Type B pancreatic cell (in vitro differentiated cells): ENCODE data around the gene PTPRU. TPM values are rescaled to one million over a fixed set of nuclear protein-coding genes. Genes with fewer than 3 reads are reported as not detected.

Source experiments
- DNase-seq: peaks from one replicate; pipeline ENCODE4 v3.0.0; 2021; ENCODE audit warnings: mixed read lengths; ENCODE audit not compliant: unreplicated experiment; ENCODE audit errors: extremely low spot score
- H3K27ac Mint-ChIP-seq: 2 replicates; pipeline ENCODE4 v1.8.0; 2021; ENCODE audit warnings: mild to moderate bottlenecking, mixed read lengths
- H3K27me3 Mint-ChIP-seq: 2 replicates; pipeline ENCODE4 v1.8.0; 2021; ENCODE audit warnings: mixed read lengths
- H3K36me3 Mint-ChIP-seq: 2 replicates; pipeline ENCODE4 v1.8.0; 2021; ENCODE audit warnings: mixed read lengths
- H3K4me1 Mint-ChIP-seq: one replicate; pipeline ENCODE4 v1.8.0; 2021; ENCODE audit warnings: mixed read lengths; ENCODE audit not compliant: unreplicated experiment
- H3K4me3 Mint-ChIP-seq: 2 replicates; pipeline ENCODE4 v1.8.0; 2021; ENCODE audit warnings: mild to moderate bottlenecking, mixed read lengths
- H3K9me3 Mint-ChIP-seq: 2 replicates; pipeline ENCODE4 v1.8.0; 2021; ENCODE audit warnings: mixed read lengths
- total RNA-seq: library from RNA; stranded (reverse); gene quantifications from 2 replicates; pipeline ENCODE4 v1.2.1, GENCODE V29; 2021; ENCODE audit warnings: low replicate concordance
- TF ChIP-seq, protein P1 (sequence below): fragments of 200-600 bp; sonication (generic); conservative IDR thresholded peaks from 2 replicates; pipeline ENCODE4 v1.5.0; 2021; ENCODE audit warnings: antibody characterized with exemption, mild to moderate bottlenecking

The PTPRU gene
- total RNA-seq, 1 donor from 2014 or later, result 66.6 TPM

DNA sequence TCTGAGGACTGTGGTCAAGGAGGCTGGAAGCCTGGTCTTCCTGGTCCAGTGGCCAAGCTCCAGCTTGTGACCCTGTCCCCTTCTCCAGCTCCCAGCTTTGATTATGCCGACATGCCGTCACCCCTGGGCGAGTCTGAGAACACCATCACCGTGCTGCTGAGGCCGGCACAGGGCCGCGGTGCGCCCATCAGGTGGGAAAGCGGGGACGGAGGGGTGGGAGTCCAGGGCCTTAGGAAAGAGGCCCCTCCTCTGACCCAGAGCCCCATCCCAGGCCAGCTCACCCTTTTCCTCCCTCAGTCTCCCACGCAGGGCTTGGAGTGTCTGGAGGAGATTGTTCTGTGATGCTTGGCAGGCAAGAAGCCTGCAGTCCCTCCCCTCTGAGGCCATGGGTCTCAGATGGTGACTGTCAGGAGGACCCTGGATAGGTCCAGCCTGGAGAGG lies 43.6 kb downstream of the PTPRU start:
- Mint-ChIP-seq H3K36me3 (peaks cover 13% of the 10 kb centered on the region), H3K27me3 (no peaks in the 10 kb centered on the region), H3K9me3 (no peaks in the 10 kb centered on the region), H3K27ac (no peak overlapping the region), H3K4me3 (no peak overlapping the region), H3K4me1 (peaks cover 5% of the 10 kb centered on the region)
- TF ChIP-seq, protein P1, sequence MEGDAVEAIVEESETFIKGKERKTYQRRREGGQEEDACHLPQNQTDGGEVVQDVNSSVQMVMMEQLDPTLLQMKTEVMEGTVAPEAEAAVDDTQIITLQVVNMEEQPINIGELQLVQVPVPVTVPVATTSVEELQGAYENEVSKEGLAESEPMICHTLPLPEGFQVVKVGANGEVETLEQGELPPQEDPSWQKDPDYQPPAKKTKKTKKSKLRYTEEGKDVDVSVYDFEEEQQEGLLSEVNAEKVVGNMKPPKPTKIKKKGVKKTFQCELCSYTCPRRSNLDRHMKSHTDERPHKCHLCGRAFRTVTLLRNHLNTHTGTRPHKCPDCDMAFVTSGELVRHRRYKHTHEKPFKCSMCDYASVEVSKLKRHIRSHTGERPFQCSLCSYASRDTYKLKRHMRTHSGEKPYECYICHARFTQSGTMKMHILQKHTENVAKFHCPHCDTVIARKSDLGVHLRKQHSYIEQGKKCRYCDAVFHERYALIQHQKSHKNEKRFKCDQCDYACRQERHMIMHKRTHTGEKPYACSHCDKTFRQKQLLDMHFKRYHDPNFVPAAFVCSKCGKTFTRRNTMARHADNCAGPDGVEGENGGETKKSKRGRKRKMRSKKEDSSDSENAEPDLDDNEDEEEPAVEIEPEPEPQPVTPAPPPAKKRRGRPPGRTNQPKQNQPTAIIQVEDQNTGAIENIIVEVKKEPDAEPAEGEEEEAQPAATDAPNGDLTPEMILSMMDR, result no peak
- DNase-seq, result no peak

DNA sequence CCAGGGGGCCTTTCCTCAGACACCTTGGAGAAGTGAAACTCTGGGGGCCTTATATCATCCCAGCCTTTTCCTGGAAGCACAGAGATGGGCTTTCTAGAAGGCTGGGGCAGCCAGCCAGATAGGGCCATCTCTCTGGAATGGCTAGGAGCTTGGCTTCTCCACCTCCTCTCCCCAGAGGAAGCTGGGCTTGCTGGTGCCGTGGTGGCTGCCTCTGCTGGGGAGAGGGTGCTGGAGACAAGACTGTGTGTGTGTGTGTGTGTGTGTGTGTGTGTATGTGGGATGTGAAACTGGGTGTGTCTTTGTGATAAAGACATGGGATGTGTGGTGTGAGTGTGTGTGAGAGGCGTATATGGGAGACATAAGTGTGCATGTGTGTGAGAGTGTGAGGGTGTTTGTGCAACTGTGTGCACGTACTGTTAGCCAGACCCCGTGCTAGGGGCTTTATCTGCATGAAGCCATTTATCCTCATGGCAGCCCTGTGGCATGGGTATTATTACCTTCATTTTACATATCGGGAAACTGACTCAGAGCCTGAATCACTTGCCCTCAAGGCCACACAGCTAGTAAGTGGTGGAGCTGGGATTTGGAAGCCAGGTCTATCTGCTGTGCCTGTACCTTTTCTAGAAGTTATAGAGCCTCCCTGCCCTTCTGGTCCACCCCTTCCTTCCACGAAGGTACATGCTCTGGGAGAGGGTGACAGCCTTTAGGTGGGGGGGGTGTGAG lies 44.2 kb downstream of the PTPRU start:
- TF ChIP-seq, protein P1, result no peak
- Mint-ChIP-seq H3K4me3 (no peak overlapping the region), H3K36me3 (peaks cover 9% of the 10 kb centered on the region), H3K4me1 (peaks cover 5% of the 10 kb centered on the region), H3K27me3 (no peaks in the 10 kb centered on the region), H3K27ac (no peak overlapping the region), H3K9me3 (no peaks in the 10 kb centered on the region)
- no peak for DNase-seq

DNA sequence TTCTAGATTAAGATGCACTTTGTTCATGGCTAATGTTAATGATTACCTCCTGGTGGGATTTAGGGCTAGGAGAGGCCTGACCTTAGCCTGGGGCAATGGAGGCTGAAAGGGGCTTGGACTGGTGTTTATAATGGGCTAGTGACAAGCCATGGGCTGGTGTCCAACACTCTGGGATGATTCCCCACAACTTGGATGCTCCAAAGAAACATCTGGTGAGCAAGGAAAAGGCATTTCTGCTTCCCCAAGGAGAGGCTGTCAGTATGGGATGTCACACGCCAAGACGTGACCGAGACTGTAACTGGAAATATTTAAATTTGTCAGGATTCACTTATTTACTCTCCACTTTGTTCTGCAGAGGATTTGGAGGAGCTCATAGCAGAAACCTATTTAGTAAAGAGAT lies 45.2 kb downstream of the PTPRU start:
- TF ChIP-seq, protein P1, result no peak
- DNase-seq, result no peak
- H3K9me3 Mint-ChIP-seq, result no peaks in the 10 kb centered on the region
- peaks cover 8% of the 10 kb centered on the region for H3K36me3 Mint-ChIP-seq
- peaks cover 5% of the 10 kb centered on the region for H3K4me1 Mint-ChIP-seq
- no peak overlapping the region for H3K27ac Mint-ChIP-seq
- H3K27me3 Mint-ChIP-seq, result no peaks in the 10 kb centered on the region
- no peak overlapping the region for H3K4me3 Mint-ChIP-seq

DNA sequence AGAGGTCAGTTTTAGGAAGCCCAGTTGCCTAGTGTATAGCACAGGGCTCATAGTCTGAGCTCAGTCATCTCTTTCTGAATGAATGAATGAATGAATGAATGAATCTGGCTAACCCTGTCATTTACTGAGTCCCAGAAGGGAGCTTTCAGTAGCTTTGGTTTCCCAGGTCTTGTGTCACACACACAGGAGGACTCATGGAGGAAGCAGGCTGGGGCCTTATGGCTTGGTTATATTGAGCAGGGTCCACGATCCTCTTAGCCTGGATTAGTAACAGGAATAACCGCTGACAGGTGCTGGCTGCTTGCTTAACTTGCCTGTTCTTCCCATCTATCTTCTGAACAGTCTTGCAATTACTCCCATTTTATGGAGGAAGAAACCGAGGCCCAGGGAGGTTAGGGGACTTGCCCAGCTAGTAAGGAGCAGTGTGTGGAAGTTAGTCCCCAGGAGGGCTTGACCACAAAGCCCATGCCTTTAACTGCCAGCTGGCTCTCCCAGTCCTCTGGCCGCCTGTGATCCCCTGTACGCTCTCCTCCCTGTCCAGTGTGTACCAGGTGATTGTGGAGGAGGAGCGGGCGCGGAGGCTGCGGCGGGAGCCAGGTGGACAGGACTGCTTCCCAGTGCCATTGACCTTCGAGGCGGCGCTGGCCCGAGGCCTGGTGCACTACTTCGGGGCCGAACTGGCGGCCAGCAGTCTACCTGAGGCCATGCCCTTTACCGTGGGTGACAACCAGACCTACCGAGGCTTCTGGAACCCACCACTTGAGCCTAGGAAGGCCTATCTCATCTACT lies 46.0 kb downstream of the PTPRU start:
- H3K4me1 Mint-ChIP-seq, result peaks cover 5% of the 10 kb centered on the region
- DNase-seq, result no peak
- no peak overlapping the region for H3K27ac Mint-ChIP-seq
- peaks cover 4% of the 10 kb centered on the region for H3K36me3 Mint-ChIP-seq
- TF ChIP-seq, protein P1, result no peak
- no peaks in the 10 kb centered on the region for H3K27me3 Mint-ChIP-seq
- H3K9me3 Mint-ChIP-seq, result no peaks in the 10 kb centered on the region
- no peak overlapping the region for H3K4me3 Mint-ChIP-seq

DNA sequence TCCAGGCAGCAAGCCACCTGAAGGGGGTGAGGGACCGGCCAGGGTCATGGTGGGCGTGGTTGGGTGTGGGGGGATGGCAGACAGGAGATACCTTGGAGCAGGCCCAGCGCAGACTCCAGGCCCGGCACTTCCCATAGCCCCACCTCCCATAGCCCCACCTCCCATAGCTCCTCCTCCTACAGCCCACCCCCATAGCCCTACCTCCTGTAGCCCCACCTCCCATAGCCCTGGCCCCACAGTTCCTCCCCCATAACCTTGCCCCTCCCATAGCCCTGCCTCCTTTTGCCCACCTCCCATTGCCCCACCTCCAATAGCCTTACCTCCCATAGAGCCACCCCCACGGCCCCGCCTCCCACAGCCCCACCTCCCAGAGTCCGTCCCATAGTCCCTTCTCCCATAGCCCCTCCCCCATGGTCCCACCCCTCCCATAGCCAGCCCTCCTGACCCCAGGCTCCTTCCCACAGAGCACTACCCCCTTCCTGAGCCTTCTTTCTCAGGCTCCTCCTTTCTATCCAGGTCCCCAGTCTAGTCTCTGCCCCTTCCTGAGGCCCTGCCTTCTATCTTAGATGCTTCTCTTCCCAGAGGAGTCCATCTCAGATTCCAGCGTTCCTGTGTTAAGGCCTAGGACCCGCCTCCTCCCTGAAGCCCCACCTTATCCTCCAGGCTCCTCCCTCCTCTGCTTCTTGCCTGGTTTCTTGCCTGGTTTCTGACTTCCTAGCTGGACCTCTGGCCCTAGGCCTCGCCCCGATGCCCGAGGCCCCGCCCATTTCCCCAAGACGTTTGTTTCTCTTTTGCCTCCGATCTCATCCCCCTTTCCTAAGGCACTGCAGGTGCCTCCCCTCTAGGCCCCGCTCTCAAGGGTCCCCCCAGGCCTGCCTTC lies 46.8 kb downstream of the PTPRU start:
- Mint-ChIP-seq H3K4me1 (peaks cover 5% of the 10 kb centered on the region), H3K27ac (peak overlapping the region; percentile 83), H3K4me3 (peak overlapping the region; percentile 71), H3K27me3 (no peaks in the 10 kb centered on the region), H3K36me3 (peaks cover 2% of the 10 kb centered on the region), H3K9me3 (no peaks in the 10 kb centered on the region)
- no peak for DNase-seq
- TF ChIP-seq, protein P1, result no peak
